ENCODE results near the gene THEM5.

- TF ChIP-seq CTCF (IDR thresholded peaks at IDR 0.05) (no peak), POLR2A (IDR thresholded peaks at IDR 0.05) (no peak), POLR2AphosphoS5 (IDR thresholded peaks at IDR 0.05) (no peak)
Measured at GRCh38 chr1:151820940-151821339, 32.6 kb downstream of the THEM5 start.

Measured in stomach (tissue), 4 donors.